NT2/D1 (cell line): ENCODE data around the gene ANP32E.
"Not testable (repeated sequence)": the region's sequence is repeated elsewhere in the genome, so short reads cannot be mapped to it uniquely, and the experiment has no call there.

Source experiments
- DNase-seq: peaks from one replicate; pipeline ENCODE4 v3.0.0-alpha.2; 2011; ENCODE audit warnings: low read depth, low spot score
- H3K27me3 ChIP-seq: 2 replicates; pipeline ENCODE4 v1.6.0; 2011; ENCODE audit warnings: mild to moderate bottlenecking; ENCODE audit not compliant: insufficient read length, insufficient read depth
- H3K36me3 ChIP-seq: 2 replicates; pipeline ENCODE4 v1.6.1; 2011; ENCODE audit warnings: mild to moderate bottlenecking, low read length, mixed read lengths; ENCODE audit not compliant: insufficient read depth, insufficient read length
- H3K4me1 ChIP-seq: 2 replicates; pipeline ENCODE4 v1.5.1; 2011; ENCODE audit not compliant: insufficient read depth, insufficient read length
- H3K4me3 ChIP-seq: 2 replicates; pipeline ENCODE4 v1.5.1; 2011; ENCODE audit warnings: low read depth; ENCODE audit not compliant: insufficient read length
- H3K9ac ChIP-seq: 2 replicates; pipeline ENCODE4 v1.6.0; 2011; ENCODE audit warnings: low read depth; ENCODE audit not compliant: insufficient read length
- H3K9me3 ChIP-seq: 2 replicates; pipeline ENCODE4 v1.5.1; 2011; ENCODE audit warnings: mild to moderate bottlenecking, low read length; ENCODE audit not compliant: insufficient read depth
- SUZ12 ChIP-seq: IDR thresholded peaks from 2 replicates; pipeline ENCODE4 v1.6.1; 2011; ENCODE audit not compliant: insufficient read length, insufficient read depth; ENCODE audit errors: extremely low read depth
- YY1 ChIP-seq: IDR thresholded peaks from 2 replicates; pipeline ENCODE4 v1.6.1; 2011; ENCODE audit not compliant: insufficient read length, insufficient read depth
- ZNF274 ChIP-seq: IDR thresholded peaks from 2 replicates; pipeline ENCODE4 v1.6.1; 2011; ENCODE audit warnings: mild to moderate bottlenecking, low read depth, low read length

Gene ANP32E

GRCh38 chr1:150224983-150225382, 10.9 kb downstream of the ANP32E start:
- Histone ChIP-seq H3K4me1 (no peaks in the 10 kb centered on the region), H3K27me3 (no peaks in the 10 kb centered on the region), H3K4me3 (no peak overlapping the region), H3K36me3 (peaks cover 84% of the 10 kb centered on the region), H3K9ac (no peak overlapping the region), H3K9me3 (no peaks in the 10 kb centered on the region)
- DNase-seq: no peak
- TF ChIP-seq ZNF274 (no peak), YY1 (no peak), SUZ12 (no peak)

GRCh38 chr1:150221552-150221951, 14.4 kb downstream of the ANP32E start:
- Histone ChIP-seq H3K4me1 (no peaks in the 10 kb centered on the region), H3K9ac (no peak overlapping the region), H3K36me3 (peaks cover 72% of the 10 kb centered on the region), H3K4me3 (no peak overlapping the region), H3K9me3 (no peaks in the 10 kb centered on the region), H3K27me3 (no peaks in the 10 kb centered on the region)
- TF ChIP-seq ZNF274 (no peak), SUZ12 (no peak), YY1 (no peak)
- DNase-seq: no peak

GRCh38 chr1:150215855-150216254, 20.1 kb downstream of the ANP32E start:
- DNase-seq, H3K9me3 ChIP-seq, H3K27me3 ChIP-seq, H3K4me1 ChIP-seq, H3K4me3 ChIP-seq, H3K9ac ChIP-seq: not testable (repeated sequence)
- peaks cover 27% of the 10 kb centered on the region for H3K36me3 ChIP-seq

- not testable (repeated sequence) for H3K4me3 ChIP-seq, H3K9me3 ChIP-seq, H3K27me3 ChIP-seq, DNase-seq, H3K4me1 ChIP-seq
- H3K9ac ChIP-seq: peak overlapping the region; percentile 32
- H3K36me3 ChIP-seq: peaks cover 12% of the 10 kb centered on the region
These were observed 21.7 kb downstream of the ANP32E start for GRCh38 chr1:150214099-150214756.

GRCh38 chr1:150213170-150214098, 22.5 kb downstream of the ANP32E start:
- Histone ChIP-seq H3K27me3 (no peaks in the 10 kb centered on the region), H3K9me3 (no peaks in the 10 kb centered on the region), H3K36me3 (peaks cover 4% of the 10 kb centered on the region), H3K4me1 (peaks cover 5% of the 10 kb centered on the region), H3K4me3 (peak overlapping the region; percentile 35), H3K9ac (peak overlapping the region; percentile 44)
- TF ChIP-seq ZNF274: no peak
- no peak for TF ChIP-seq YY1
- no peak for TF ChIP-seq SUZ12
- peak; percentile 98 for DNase-seq

- Histone ChIP-seq H3K9ac (no peak overlapping the region), H3K4me3 (no peak overlapping the region), H3K9me3 (no peaks in the 10 kb centered on the region), H3K4me1 (peaks cover 5% of the 10 kb centered on the region), H3K27me3 (no peaks in the 10 kb centered on the region), H3K36me3 (no peaks in the 10 kb centered on the region)
- DNase-seq: no peak
- TF ChIP-seq SUZ12: no peak
- no peak for TF ChIP-seq ZNF274
- TF ChIP-seq YY1: no peak
These were observed 23.8 kb downstream of the ANP32E start for GRCh38 chr1:150212070-150212469.

- H3K4me1 ChIP-seq: peaks cover 5% of the 10 kb centered on the region
- no peaks in the 10 kb centered on the region for H3K36me3 ChIP-seq
- H3K27me3 ChIP-seq: no peaks in the 10 kb centered on the region
- no peak for TF ChIP-seq YY1
- no peak for TF ChIP-seq ZNF274
- no peak for TF ChIP-seq SUZ12
- no peaks in the 10 kb centered on the region for H3K9me3 ChIP-seq
- DNase-seq: no peak
- no peak overlapping the region for H3K4me3 ChIP-seq
- H3K9ac ChIP-seq: no peak overlapping the region
These were observed 25.2 kb downstream of the ANP32E start for GRCh38 chr1:150210706-150211105.
